ENCODE measurements around the gene ECHS1.

The ECHS1 gene

DNA sequence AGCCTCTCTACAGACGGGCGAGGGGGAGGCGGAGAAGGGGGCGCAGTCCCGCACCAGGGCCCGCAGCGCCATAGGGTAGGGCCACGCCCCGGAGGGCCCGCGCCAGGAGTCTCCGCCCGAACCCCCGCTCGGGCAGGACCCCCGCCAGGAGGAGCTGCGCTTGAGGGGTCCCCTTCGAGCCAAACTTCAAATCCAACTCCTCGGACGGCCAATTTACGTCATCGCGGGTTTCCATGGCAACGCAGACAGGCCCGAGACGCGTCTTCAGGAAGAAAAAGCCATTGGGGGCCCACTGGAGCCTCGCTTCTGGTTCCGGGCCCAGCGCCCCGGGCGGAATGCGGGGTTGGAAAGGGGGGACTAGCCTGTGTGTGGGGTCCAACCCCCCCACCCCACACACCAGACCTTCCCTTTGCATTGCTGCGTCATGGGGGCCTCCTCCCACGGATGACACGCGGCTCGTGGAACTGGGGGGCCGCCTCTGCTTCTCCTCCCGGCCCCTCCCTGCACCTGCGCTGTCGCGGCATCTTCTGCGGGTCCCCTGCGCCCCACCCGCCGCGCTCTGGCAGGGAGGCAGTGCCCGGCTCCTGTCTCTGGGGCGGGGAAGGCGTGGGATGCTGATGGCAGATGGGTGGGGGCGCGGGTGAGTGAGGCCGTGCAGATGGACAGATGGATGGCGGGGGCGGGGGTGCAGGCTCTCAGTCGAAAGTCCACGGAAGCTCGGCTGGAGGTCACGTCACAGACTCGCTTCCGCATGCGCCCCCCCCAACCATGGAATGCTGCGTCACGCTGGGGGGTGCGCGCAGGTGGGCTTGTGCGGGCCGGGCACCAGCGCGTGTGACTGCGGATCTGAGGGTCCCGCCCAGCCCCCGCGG, 37.7 kb downstream of the ECHS1 start:
- DNase-seq (ENCODE audit: low read depth in 2 of 2), result peak; percentile 70 to 78

DNA sequence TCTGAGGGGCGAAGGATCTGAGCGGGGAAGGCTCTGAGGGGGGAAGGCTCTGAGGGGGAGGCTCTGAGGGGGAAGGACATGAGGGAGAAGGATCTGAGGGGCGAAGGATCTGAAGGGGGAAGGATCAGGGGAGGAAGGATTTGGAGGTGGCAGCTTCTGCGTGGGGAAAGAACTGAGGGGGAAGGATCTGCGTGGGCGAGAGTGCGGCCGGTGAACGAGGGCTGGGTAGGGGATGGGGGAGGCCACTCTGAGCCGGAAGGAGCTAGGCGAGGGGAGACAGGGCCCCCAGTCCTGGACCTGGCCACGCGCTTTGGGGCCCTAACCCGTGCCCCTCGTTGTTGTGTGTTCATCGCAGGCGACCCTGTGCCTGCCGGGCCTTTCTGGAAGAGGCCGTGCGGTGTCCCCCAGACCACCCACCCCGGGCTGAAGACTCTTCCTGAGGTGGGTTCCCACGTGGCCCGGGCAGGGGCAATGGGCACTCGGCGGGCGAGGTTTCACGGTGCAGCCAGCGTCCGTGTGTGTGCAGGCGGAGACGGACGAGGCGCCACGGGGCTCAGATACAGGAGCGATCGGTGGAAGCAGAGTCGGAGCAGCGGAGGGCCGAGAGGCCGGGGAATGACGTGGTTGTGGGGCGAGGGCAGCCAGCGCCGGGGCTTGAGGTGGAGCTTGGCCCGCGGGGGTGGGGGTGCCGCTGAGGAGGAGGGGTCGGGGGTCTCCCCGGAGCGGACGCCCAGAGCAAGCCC, 38.5 kb downstream of the ECHS1 start:
- TF ChIP-seq, protein P1, sequence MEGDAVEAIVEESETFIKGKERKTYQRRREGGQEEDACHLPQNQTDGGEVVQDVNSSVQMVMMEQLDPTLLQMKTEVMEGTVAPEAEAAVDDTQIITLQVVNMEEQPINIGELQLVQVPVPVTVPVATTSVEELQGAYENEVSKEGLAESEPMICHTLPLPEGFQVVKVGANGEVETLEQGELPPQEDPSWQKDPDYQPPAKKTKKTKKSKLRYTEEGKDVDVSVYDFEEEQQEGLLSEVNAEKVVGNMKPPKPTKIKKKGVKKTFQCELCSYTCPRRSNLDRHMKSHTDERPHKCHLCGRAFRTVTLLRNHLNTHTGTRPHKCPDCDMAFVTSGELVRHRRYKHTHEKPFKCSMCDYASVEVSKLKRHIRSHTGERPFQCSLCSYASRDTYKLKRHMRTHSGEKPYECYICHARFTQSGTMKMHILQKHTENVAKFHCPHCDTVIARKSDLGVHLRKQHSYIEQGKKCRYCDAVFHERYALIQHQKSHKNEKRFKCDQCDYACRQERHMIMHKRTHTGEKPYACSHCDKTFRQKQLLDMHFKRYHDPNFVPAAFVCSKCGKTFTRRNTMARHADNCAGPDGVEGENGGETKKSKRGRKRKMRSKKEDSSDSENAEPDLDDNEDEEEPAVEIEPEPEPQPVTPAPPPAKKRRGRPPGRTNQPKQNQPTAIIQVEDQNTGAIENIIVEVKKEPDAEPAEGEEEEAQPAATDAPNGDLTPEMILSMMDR (IDR thresholded peaks at IDR 0.05; ENCODE audit: low read depth, low read length), result no peak
- no peak for DNase-seq (ENCODE audit: low read depth in 2 of 2)
- peak overlapping the region; percentile 32 to 40 for H3K4me3 ChIP-seq (replicated peaks in 1 of 2; ENCODE audit: low read depth in 2 of 2, low read length in 2 of 2)

More for the DNA sequence above, 37.7 kb downstream of the ECHS1 start:
- peak overlapping the region; percentile 32 to 40 for H3K4me3 ChIP-seq (replicated peaks in 1 of 2; ENCODE audit: low read depth in 2 of 2, low read length in 2 of 2)
- TF ChIP-seq, protein P1 (IDR thresholded peaks at IDR 0.05; ENCODE audit: low read depth, low read length), result no peak

DNA sequence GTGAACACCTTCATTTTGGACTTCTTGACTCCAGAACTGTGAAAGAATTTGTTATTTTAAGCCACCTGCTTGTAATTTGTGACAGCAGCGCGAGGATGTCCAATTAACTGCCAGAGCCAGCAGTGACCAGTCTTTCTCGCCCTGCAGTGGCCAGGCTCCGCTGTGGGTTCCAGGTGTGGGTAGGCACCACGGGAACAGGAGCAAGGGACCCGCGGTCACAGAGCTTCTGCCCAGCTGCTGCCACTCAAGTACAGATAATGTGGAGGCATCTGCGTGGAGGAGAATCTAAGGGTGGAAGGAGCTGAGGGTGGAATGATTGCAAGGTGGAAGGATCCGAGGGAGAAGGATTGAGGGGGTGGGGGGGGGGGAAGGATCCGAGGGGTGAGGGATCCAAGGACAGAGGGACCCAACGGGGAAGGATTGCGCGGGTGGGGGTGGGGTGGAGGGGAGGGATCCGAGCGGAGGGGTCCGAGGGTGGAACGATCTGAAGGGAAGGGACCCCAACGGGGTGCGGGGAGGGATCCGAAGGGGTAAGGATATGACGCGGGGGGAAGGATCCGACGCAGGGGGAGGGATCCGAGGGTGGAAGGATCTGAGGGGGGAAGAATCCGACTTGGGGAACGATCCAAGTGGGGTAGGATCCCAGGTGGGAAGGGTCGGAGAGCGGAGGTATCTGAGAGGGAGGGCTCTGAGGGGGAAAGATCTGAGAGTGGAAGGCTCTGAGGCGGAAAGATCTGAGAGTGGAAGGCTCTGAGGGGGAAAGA, 40.0 kb downstream of the ECHS1 start:
- TF ChIP-seq, protein P1 (IDR thresholded peaks at IDR 0.05; ENCODE audit: low read depth, low read length), result no peak
- DNase-seq (ENCODE audit: low read depth in 2 of 2), result no peak
- H3K4me3 ChIP-seq (replicated peaks in 1 of 2; ENCODE audit: low read depth in 2 of 2, low read length in 2 of 2), result no peak overlapping the region

DNA sequence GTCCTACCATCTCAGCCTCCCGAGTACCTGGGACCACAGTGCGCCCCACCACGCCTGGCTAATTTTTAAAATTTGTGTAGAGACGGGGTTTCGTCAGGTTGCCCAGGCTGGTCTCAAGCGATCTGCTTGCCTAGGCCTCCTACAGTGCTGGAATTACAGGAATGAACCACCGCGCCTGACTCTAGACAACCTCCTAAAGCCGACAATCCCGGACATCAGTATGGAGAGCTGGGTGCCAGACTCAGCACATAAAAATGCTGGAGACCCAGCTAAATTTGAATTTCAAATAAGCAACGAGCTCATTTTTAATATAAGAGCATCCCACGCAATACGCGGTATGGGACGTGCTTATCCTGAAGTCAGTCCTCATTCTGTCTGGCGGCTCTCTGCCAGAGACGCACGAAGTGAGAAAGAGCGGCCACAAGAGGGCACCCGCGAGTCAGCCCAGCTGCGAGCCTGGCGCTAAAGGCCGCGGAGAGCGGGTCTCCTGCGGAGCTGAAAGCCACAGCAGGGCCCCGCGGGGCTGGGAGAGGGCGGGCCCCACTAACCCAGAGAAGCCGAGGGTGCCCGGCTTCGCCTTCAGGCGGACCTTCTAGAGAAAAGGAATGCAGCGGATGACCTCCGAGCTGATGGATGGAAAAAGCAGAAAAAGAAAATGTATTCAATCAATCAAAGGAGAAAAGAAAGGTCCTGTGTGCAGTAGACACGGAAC, 43.5 kb downstream of the ECHS1 start:
- no peak overlapping the region for H3K4me3 ChIP-seq (replicated peaks in 1 of 2; ENCODE audit: low read depth in 2 of 2, low read length in 2 of 2)
- peak; percentile 86 to 88 for DNase-seq (ENCODE audit: low read depth in 2 of 2)
- TF ChIP-seq, protein P1 (IDR thresholded peaks at IDR 0.05; ENCODE audit: low read depth, low read length), result peak; percentile 94

DNA sequence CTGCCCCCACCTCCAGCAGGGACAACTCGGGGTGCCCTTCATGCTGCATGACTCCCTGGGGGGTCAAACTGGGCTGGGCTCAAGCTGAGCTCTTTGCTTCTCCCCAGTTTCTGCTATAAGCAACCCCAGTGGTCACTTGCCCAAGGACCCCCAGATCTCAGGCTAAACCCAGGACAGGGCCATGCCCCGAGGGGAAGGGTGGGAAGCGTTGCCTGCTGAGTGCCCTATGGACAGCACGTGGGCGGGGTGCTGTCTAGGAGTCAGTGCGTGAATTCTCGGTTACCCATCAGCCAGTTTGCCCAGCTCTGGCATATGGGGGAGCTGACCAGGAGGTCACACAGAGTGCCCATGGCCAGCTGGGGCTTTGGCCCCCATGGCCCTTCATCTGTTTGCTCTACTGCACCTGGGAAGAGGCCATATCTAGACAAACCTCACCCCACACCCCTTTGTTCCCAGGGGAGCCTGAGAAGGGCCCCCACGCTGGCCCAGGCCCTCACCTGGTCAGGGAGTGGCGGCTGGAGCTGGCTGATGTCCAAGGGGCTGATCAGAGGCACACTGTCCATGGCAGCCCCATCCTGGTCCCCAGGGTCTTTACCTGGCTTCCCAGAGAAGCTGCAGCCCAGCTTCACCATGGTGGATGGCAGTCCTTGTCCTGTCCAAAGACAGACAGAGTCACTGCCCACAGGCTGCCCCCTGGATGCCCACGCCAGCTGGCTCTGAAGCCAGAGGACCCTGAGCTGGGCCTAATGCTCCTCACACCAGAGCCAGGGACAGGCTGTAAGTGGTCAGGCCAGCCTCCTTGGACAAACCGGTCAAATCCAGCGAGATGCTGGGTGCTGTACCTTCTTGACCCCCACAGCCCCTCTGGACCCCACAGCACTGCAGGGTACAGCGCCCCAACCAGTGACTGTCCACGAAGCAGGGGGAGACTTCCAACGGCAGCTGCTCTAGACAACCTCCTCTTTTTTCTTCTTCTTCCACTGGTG, 44.5 kb downstream of the ECHS1 start:
- DNase-seq (ENCODE audit: low read depth in 2 of 2), result no peak
- TF ChIP-seq, protein P1 (IDR thresholded peaks at IDR 0.05; ENCODE audit: low read depth, low read length), result no peak
- no peak overlapping the region for H3K4me3 ChIP-seq (replicated peaks in 1 of 2; ENCODE audit: low read depth in 2 of 2, low read length in 2 of 2)
